GM19455 (cell line): Measurements from ENCODE around the gene NIP7.
"Not testable (repeated sequence)": the region's sequence is repeated elsewhere in the genome, so short reads cannot be mapped to it uniquely, and the experiment has no call there.

ENCODE experiments used
- ATAC-seq: cut with Tn5 transposase; IDR thresholded peaks from one replicate; pipeline ENCODE4 v1.9.1; 2021; ENCODE audit not compliant: unreplicated experiment

NIP7 gene

GRCh38 chr16:69339289-69340094, at the start of gene NIP7, which contains the start of gene COG8:
Gene NIP7 (plus strand): TSS chr16:69339772. CDS start chr16:69339830, 58 bp downstream.
Gene COG8 (minus strand): TSS chr16:69339564. CDS start chr16:69339552, 12 bp downstream.
- peak; percentile 90 for ATAC-seq

- not testable (repeated sequence) for ATAC-seq
These were observed 47.9 kb upstream of the NIP7 start for GRCh38 chr16:69291657-69292056.

- ATAC-seq = no peak
These were observed 46.2 kb upstream of the NIP7 start for GRCh38 chr16:69293401-69293800.

- no peak for ATAC-seq
These were observed 45.5 kb upstream of the NIP7 start for GRCh38 chr16:69294051-69294450.

GRCh38 chr16:69296771-69297170, 42.8 kb upstream of the NIP7 start:
- ATAC-seq = not testable (repeated sequence)

- ATAC-seq = no peak
These were observed 41.3 kb upstream of the NIP7 start for GRCh38 chr16:69298261-69298660.

- no peak for ATAC-seq
These were observed 38.4 kb upstream of the NIP7 start for GRCh38 chr16:69301187-69301586.

- no peak for ATAC-seq
These were observed 37.7 kb upstream of the NIP7 start for GRCh38 chr16:69301861-69302260.

GRCh38 chr16:69302301-69302700, 37.3 kb upstream of the NIP7 start:
- ATAC-seq = no peak

GRCh38 chr16:69306031-69306430, 33.5 kb upstream of the NIP7 start:
- no peak for ATAC-seq

GRCh38 chr16:69307091-69307490, 32.5 kb upstream of the NIP7 start:
- ATAC-seq = no peak

- ATAC-seq = no peak
These were observed 31.7 kb upstream of the NIP7 start for GRCh38 chr16:69307856-69308255.

- no peak for ATAC-seq
These were observed 30.3 kb upstream of the NIP7 start for GRCh38 chr16:69309316-69309715.

- peak; percentile 90 for ATAC-seq
These were observed 28.7 kb upstream of the NIP7 start, which contains the start of gene VPS4A for GRCh38 chr16:69310653-69311532. Gene VPS4A (plus strand): TSS chr16:69311350. CDS start chr16:69311512, 162 bp downstream.

- ATAC-seq = peak; percentile 45
These were observed 27.8 kb upstream of the NIP7 start for GRCh38 chr16:69311533-69312387.

- ATAC-seq = no peak
These were observed 26.1 kb upstream of the NIP7 start for GRCh38 chr16:69313469-69313868.

GRCh38 chr16:69314534-69314933, 25.0 kb upstream of the NIP7 start:
- ATAC-seq = no peak

GRCh38 chr16:69315486-69316311, 23.9 kb upstream of the NIP7 start:
- no peak for ATAC-seq

GRCh38 chr16:69316595-69317034, 23.0 kb upstream of the NIP7 start:
- no peak for ATAC-seq
